UCSD-AML1 (cell line): ENCODE results near the gene GNG4.
"Not testable (repeated sequence)": the region's sequence is repeated elsewhere in the genome, so short reads cannot be mapped to it uniquely, and the experiment has no call there.

Experiments used
- DNase-seq: peaks from one replicate; lab custom pipeline; 2025; ENCODE audit not compliant: unreplicated experiment; lab: John Stamatoyannopoulos, UW

Gene GNG4

DNA sequence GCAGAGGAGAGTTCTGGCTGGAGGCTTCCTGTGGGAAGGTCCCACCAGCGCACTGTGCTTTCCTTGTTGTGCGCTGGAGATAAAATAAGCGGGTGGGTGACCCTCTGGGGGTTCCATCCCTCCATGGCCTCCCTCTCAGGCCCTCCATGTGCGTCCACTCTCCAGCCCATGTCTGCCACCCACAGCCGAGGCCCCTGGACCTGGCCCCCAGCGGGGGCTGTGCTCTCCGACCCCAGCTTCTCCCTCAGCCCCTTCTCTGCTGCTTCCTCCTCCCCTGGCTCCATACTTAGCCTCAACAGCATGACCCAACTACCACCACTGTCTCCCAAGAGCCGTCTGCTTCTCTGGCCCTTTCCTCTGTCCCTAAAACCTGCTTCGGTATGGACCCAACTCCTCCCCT is 61.4 kb downstream of the GNG4 start:
- DNase-seq = no peak

- DNase-seq = no peak
Measured at GRCh38 chr1:235586992-235587391, 62.6 kb downstream of the GNG4 start.

- no peak for DNase-seq
Measured at GRCh38 chr1:235586413-235586812, 63.2 kb downstream of the GNG4 start.

DNA sequence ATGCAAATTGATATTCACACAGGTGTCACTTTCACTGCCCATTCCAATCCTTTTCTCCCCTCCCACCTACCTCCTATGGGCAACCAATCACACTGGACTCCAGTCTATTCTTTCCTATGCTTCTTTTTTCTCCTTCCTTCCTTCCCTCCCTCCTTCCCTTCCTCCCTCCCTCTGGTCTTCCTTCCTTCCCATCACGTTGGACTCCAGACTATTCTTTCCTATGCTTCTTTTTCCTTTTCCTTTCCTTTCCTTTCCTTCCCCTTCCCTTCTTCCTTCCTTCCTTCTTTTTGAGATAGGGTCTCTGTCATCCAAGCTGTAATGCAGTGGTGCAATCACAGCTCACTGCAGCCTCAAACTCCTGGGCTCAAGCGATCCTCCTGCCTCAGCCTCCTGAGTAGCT is 64.6 kb downstream of the GNG4 start:
- no peak for DNase-seq

DNA sequence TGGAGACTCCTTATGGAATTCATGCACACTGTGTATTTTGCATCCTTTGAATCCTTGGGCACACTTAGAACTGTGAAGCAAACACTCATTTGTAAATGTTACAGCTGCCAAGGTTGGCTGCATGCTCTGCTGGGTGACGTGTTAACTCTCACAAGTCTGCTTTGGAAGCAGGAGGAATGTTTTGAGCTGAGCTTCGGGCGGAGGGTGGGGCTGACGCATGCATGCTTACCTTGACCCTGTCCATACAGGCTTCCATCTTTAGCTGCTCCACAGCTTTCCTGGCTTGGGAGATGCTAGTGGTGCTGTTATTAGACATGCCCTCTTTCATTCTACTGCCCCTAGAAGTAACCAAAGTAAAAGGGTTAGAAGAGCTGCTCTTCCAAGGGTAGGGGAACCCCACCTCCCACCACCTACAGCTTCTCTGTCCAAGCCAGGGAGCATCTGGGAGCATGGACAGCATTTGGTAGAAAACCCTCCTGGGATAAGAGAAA is 66.0 kb downstream of the GNG4 start:
- no peak for DNase-seq

DNA sequence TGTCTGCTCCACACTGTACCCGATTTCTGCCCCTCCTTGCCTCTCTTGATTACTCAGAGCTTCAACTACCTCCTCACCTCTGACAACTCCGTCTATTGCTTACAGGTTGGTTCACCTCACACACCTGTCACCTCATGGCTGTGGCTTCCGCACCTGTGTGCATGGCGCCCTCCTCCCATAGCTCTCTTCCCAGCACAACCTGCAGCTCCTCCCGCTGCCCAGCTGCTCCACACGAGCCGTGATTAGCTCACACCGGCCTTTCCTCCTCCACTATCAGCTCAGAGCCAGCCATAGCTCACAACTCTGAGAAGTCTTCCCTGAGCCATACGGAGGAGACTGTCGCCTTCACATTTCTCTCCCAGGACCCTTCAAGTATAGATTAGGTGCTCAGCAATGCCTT is 67.5 kb downstream of the GNG4 start:
- no peak for DNase-seq

GRCh38 chr1:235579891-235580290 is 69.7 kb downstream of the GNG4 start:
- no peak for DNase-seq

- no peak for DNase-seq
Measured at GRCh38 chr1:235575597-235575996, 74.0 kb downstream of the GNG4 start.

DNA sequence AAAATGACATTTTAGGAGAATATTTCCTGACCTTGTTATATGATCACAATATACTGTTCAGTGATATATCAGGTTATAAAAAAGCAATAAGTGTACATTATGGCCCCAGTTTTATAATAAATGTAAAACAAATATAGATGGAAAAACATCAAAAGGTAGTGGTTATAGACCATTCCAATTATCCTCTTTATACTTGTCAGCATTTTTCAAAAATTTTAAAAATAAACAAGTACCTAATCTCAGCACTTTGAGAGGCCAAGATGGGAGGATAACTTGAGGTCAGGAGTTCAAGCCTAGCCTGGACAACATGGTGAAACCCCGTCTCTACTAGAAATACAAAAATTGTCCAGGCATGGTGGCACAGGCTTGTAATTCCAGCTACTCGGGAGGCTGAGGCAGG is 75.7 kb downstream of the GNG4 start:
- DNase-seq = no peak

GRCh38 chr1:235572971-235573370 is 76.6 kb downstream of the GNG4 start:
- DNase-seq = not testable (repeated sequence)

DNA sequence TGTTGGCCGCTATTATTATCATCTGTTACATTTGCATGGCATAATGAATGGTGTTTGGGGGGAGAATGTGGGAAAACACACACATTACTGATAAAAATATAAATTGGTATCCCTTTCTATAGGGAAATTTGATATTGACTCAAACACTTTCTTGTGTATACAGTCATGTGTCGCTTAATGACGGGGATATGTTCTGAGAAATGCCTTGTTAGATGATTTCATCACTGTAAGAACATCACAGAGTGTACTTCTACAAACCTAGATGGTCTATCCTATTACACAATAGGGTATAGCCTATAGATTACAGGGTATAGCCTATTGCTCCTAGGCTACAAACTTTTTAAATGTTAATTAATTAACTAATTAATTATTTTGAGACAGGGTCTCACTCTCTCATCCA is 78.1 kb downstream of the GNG4 start:
- DNase-seq = no peak

- peak; percentile 33 for DNase-seq
Measured at GRCh38 chr1:235567812-235568503, 81.6 kb downstream of the GNG4 start.

GRCh38 chr1:235566084-235566483 is 83.5 kb downstream of the GNG4 start:
- no peak for DNase-seq

DNA sequence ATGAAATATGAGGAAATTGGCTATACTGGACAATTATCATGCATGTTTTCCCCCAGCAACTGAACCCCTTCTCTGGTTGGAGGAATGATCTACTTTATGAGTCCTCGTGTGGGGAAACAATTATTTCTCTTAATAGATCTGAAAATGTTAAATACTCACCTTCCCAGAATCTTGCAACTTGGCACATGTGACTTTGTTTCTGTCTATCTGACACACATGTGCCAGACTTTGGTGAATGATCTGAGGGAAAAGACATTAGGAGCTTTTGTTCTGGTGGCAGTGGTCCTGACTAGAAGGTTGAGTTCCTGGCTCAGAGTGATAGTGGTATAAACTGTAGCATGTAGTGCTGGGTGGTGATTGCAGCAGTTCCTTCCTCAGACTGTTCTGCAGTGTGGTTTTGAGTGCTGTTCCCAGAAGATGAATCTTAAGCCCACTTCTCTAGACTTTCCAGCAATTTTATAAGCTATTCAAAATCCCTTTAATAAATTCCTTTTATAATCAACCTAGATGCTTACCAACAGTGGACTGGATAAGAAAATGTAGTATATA is 86.0 kb downstream of the GNG4 start:
- DNase-seq = no peak

GRCh38 chr1:235562589-235562988 is 87.0 kb downstream of the GNG4 start:
- DNase-seq = no peak

DNA sequence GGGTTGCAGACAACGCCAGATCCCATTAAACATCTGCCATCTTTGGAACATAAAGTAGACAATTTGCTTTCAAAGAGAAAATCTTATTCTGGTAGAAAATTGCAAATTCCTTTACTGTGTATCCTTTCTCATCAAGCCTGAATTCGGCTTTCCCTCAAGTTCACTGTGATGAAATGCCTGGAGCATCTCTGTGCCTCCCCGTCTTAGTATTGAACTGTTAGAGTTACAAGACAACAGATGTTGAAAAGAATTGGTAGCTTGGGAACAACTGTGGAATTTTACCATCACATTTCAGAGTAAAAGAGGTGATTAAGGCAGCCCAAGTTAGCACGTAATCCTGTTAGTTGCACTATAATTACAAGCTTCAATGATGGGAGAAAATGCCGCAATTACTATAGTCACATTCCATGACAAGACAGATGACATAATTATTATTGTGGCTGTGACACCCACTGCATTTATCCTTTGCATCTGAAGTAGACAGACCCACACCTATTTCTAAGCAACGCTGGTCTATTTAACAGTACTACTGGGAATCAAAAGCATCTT is 90.9 kb downstream of the GNG4 start:
- DNase-seq = no peak

- DNase-seq = no peak
Measured at GRCh38 chr1:235557495-235557894, 92.1 kb downstream of the GNG4 start.

DNA sequence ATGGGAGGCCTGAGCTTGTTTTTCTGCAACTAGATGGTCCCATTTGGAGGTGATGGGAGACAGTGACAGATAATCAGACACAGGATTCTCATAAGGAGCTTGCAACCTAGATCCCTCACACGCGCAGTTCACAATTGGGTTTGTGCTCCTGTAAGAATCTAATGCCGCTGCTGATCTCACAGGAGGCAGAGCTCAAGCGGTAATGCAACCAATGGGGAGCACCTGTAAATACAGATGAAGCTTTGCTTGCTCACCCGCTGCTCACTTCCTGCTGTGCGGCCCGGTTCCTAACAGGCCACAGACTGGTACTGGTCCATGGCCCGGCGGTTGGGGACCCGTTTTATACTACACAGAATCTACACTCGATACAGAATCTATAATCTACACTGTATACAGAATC is 92.8 kb downstream of the GNG4 start:
- DNase-seq = no peak

- DNase-seq = no peak
Measured at GRCh38 chr1:235553112-235553551, 96.5 kb downstream of the GNG4 start.

DNA sequence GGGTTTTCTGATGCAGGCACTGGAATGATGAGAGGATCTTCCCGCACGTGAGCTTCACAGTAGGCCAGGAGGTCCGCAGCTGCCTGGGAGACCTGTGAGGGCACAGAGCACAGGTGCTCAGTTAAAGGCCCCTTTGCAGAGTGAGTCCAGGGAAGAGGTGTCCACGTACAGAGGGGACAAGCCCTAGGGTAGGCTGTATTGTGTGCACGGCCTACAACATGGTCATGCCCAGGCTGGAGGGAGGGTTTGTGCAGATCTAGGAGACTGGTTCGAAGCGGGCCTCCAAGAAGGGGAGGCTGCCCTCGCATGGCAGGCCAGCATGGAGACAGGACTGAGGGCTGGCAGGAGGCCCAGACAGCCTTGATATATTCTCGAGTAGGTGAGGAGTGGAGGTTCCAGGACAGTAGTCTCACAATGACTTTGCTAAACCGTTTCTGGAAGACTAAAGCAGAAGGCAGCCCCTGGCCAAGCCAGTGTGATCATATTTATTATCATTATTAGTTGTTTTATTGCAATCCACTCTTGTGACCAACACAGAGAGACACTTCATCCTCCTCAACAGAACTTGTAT is 97.4 kb downstream of the GNG4 start:
- DNase-seq = no peak

GRCh38 chr1:235549351-235550139 is 100.0 kb downstream of the GNG4 start:
- no peak for DNase-seq
